Measurements from ENCODE around the gene HSD17B4. TPM values are rescaled to one million over a fixed set of nuclear protein-coding genes. Genes with fewer than 3 reads are reported as not detected.
"Not testable (repeated sequence)": the region's sequence is repeated elsewhere in the genome, so short reads cannot be mapped to it uniquely, and the experiment has no call there.

The HSD17B4 gene
- total RNA-seq, 1 experiment from 2014 or later, result 87.4 TPM

- DNase-seq (ENCODE audit: low read depth), result no peak
Observed at GRCh38 chr5:119478781-119479180, 26.5 kb downstream of the HSD17B4 start.

GRCh38 chr5:119480629-119481028, 28.3 kb downstream of the HSD17B4 start:
- not testable (repeated sequence) for DNase-seq (ENCODE audit: low read depth)

- DNase-seq (ENCODE audit: low read depth), result no peak
Observed at GRCh38 chr5:119483155-119483554, 30.9 kb downstream of the HSD17B4 start.

- no peak for DNase-seq (ENCODE audit: low read depth)
Observed at GRCh38 chr5:119484884-119485283, 32.6 kb downstream of the HSD17B4 start.

GRCh38 chr5:119501671-119502179, 49.4 kb downstream of the HSD17B4 start:
- no peak for DNase-seq (ENCODE audit: low read depth)

- not testable (repeated sequence) for DNase-seq (ENCODE audit: low read depth)
Observed at GRCh38 chr5:119503939-119504338, 51.6 kb downstream of the HSD17B4 start.

- peak; percentile 1 for DNase-seq (ENCODE audit: low read depth)
Observed at GRCh38 chr5:119512277-119512676, 60.0 kb downstream of the HSD17B4 start.

- DNase-seq (ENCODE audit: low read depth), result peak; percentile 3
Observed at GRCh38 chr5:119515192-119515591, 62.9 kb downstream of the HSD17B4 start.

- not testable (repeated sequence) for DNase-seq (ENCODE audit: low read depth)
Observed at GRCh38 chr5:119517115-119517514, 64.8 kb downstream of the HSD17B4 start.

GRCh38 chr5:119521232-119521631, 68.9 kb downstream of the HSD17B4 start:
- no peak for DNase-seq (ENCODE audit: low read depth)

GRCh38 chr5:119522841-119523240, 70.5 kb downstream of the HSD17B4 start:
- DNase-seq (ENCODE audit: low read depth), result no peak

GRCh38 chr5:119524485-119524884, 72.2 kb downstream of the HSD17B4 start:
- no peak for DNase-seq (ENCODE audit: low read depth)

- no peak for DNase-seq (ENCODE audit: low read depth)
Observed at GRCh38 chr5:119527351-119527750, 75.1 kb downstream of the HSD17B4 start.

- DNase-seq (ENCODE audit: low read depth), result no peak
Observed at GRCh38 chr5:119529811-119530210, 77.5 kb downstream of the HSD17B4 start.

- DNase-seq (ENCODE audit: low read depth), result no peak
Observed at GRCh38 chr5:119532637-119533036, 80.3 kb downstream of the HSD17B4 start.

- DNase-seq (ENCODE audit: low read depth), result peak; percentile 2
Observed at GRCh38 chr5:119537704-119538103, 85.4 kb downstream of the HSD17B4 start.

- DNase-seq (ENCODE audit: low read depth), result no peak
Observed at GRCh38 chr5:119541716-119542115, 89.4 kb downstream of the HSD17B4 start.

- DNase-seq (ENCODE audit: low read depth), result no peak
Observed at GRCh38 chr5:119551819-119552218, 99.5 kb downstream of the HSD17B4 start.

- DNase-seq (ENCODE audit: low read depth), result no peak
Observed at GRCh38 chr5:119554597-119554996, 102.3 kb downstream of the HSD17B4 start.

- no peak for DNase-seq (ENCODE audit: low read depth)
Observed at GRCh38 chr5:119570910-119571309, 118.6 kb downstream of the HSD17B4 start.

GRCh38 chr5:119578937-119579336, 126.6 kb downstream of the HSD17B4 start:
- peak; percentile 40 for DNase-seq (ENCODE audit: low read depth)

- DNase-seq (ENCODE audit: low read depth), result no peak
Observed at GRCh38 chr5:119582987-119583386, 130.7 kb downstream of the HSD17B4 start.

GRCh38 chr5:119583684-119584083, 131.4 kb downstream of the HSD17B4 start:
- DNase-seq (ENCODE audit: low read depth), result peak; percentile 5

Measured in LHCN-M2 (cell line).